ENCODE measurements around the gene PIGC.

DNA sequence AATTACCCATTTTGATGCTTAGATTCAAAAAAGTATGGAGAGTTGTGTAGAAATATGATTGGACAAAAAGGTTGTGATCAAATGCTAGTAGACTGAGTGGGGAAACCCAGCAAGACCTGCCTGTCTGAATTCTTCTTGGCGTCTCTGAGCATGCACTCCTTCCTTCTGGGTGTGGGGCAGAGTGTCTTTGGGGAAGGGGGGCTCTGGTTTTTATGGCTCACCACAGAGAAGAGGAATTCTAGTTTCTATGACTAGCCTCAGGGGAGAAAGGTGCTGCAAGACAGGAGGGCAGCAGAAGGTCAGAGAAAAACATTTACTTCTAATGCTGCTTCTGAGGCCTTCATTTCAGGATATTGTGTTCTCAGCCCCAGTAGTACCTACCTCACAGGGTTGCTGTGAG is 33.9 kb upstream of the PIGC start:
- TF ChIP-seq, protein P1, sequence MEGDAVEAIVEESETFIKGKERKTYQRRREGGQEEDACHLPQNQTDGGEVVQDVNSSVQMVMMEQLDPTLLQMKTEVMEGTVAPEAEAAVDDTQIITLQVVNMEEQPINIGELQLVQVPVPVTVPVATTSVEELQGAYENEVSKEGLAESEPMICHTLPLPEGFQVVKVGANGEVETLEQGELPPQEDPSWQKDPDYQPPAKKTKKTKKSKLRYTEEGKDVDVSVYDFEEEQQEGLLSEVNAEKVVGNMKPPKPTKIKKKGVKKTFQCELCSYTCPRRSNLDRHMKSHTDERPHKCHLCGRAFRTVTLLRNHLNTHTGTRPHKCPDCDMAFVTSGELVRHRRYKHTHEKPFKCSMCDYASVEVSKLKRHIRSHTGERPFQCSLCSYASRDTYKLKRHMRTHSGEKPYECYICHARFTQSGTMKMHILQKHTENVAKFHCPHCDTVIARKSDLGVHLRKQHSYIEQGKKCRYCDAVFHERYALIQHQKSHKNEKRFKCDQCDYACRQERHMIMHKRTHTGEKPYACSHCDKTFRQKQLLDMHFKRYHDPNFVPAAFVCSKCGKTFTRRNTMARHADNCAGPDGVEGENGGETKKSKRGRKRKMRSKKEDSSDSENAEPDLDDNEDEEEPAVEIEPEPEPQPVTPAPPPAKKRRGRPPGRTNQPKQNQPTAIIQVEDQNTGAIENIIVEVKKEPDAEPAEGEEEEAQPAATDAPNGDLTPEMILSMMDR (IDR thresholded peaks at IDR 0.05; ENCODE audit: extremely low read depth in 1 of 2, insufficient read depth in 1 of 2, low read depth in 1 of 2, low read length in 2 of 2), result no peak
- TF ChIP-seq EZH2 (IDR thresholded peaks at IDR 0.05; ENCODE audit: borderline replicate concordance, low read depth, low read length, severe bottlenecking), result no peak
- TF ChIP-seq, protein P2, sequence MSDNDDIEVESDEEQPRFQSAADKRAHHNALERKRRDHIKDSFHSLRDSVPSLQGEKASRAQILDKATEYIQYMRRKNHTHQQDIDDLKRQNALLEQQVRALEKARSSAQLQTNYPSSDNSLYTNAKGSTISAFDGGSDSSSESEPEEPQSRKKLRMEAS (IDR thresholded peaks at IDR 0.05; ENCODE audit: insufficient read depth, insufficient read length), result no peak
- TF ChIP-seq POLR2AphosphoS5 (IDR thresholded peaks at IDR 0.05; ENCODE audit: insufficient read depth, low read depth, low read length), result no peak
